Left lobe of liver (tissue), 2 donors: ENCODE data around the gene SERPINB2. TPM values are rescaled to one million over a fixed set of nuclear protein-coding genes. Genes with fewer than 3 reads are reported as not detected.

Experiments
- ATAC-seq: fragments of 200-7000 bp; cut with Tn5 transposase; one replicate; pipeline ENCODE4 v1.9.1; 2020; ENCODE audit warnings: mild to moderate bottlenecking, moderate library complexity
- DNase-seq: peaks from one replicate; pipeline ENCODE4 v3.0.0-alpha.2; 2020; ENCODE audit warnings: low spot score
- total RNA-seq: library from RNA; stranded (reverse); gene quantifications from one replicate; pipeline ENCODE4 v1.2.1, GENCODE V29; 2021
- donor health status: DM: no; HTN: no; CAD: no; lungs with moderate emphysema.
- donor health status: DM: no; HTN: yes; CAD: no.

SERPINB2 gene
- not detected for total RNA-seq

- ATAC-seq (no peak), DNase-seq (no peak)
These were observed at the start of gene SERPINB2 for GRCh38 chr18:63887424-63887823. Gene SERPINB2 (plus strand): TSS chr18:63887705. CDS start chr18:63891445, 3,740 bp downstream.

GRCh38 chr18:63843008-63843407 is 44.5 kb upstream of the SERPINB2 start:
- no peak for DNase-seq
- no peak for ATAC-seq

- DNase-seq (no peak), ATAC-seq (peak; percentile 72)
These were observed 43.3 kb upstream of the SERPINB2 start for GRCh38 chr18:63844254-63844653.

DNA sequence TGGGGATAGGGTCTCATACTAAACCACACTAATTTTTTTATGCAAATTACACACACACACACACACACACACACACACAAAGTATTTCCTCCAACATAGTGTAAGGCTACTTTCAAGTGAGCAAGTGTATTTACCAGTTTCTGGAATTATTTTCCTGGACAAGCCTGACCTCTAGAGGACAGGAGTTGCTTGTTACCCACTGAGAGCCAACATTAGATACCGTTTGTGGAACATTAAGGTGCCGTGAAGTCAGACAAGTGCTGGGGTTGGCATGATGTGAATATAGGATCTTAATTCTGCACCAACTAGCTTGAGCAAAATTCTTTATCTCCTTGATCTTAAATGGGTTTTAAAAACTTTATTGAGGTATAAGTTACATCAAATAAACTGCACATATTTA is 39.3 kb upstream of the SERPINB2 start:
- ATAC-seq (peak; percentile 88), DNase-seq (no peak)

DNA sequence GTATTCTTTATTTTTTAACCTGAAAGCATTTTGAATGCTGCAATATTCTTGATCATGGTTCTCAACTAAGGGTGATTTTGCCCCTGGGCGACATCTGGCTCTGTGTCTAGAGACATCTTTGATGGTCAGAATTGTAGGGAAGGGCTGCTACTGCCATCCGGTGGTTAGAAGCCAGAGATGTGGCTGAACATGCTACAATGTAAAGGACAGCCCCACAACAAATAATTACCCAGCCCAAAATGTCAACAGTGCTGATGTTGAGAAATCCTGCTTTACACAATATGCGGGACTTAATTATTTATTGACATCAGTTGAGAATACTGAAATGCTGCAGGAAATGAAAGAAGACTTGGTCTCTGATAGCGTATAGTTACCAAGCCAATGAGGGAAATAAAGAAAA is 37.5 kb upstream of the SERPINB2 start:
- peak; percentile 88 for ATAC-seq
- DNase-seq: no peak

DNA sequence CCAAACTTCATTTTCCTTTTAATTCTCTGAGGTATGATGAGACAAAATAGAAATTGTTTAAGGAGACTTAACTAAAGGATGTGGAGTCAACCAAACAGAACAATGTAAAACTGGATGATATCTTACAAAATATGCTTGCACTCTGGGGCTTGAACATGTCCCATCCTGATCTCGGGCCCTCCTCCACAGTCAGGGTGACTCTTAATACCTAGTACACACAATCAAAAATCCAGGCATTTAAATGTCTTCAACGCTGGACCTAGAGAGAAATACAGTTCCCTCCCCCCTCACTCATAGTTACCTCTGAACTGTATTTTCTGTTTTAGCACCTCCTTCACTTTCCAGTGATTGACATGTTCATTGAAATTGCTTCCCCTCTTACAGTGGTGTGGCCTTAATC is 36.9 kb upstream of the SERPINB2 start:
- ATAC-seq: no peak
- DNase-seq: no peak

GRCh38 chr18:63858456-63858855 is 29.0 kb upstream of the SERPINB2 start:
- no peak for ATAC-seq
- no peak for DNase-seq

GRCh38 chr18:63859781-63860475 is 27.6 kb upstream of the SERPINB2 start:
- ATAC-seq (no peak), DNase-seq (no peak)

GRCh38 chr18:63860531-63860930 is 27.0 kb upstream of the SERPINB2 start:
- ATAC-seq (no peak), DNase-seq (no peak)

- DNase-seq (no peak), ATAC-seq (no peak)
These were observed 20.0 kb upstream of the SERPINB2 start for GRCh38 chr18:63867368-63868125.

- ATAC-seq (no peak), DNase-seq (no peak)
These were observed 19.0 kb upstream of the SERPINB2 start for GRCh38 chr18:63868546-63868945.

GRCh38 chr18:63869374-63869773 is 18.1 kb upstream of the SERPINB2 start:
- ATAC-seq (no peak), DNase-seq (no peak)

GRCh38 chr18:63869851-63870250 is 17.7 kb upstream of the SERPINB2 start:
- no peak for ATAC-seq
- no peak for DNase-seq

DNA sequence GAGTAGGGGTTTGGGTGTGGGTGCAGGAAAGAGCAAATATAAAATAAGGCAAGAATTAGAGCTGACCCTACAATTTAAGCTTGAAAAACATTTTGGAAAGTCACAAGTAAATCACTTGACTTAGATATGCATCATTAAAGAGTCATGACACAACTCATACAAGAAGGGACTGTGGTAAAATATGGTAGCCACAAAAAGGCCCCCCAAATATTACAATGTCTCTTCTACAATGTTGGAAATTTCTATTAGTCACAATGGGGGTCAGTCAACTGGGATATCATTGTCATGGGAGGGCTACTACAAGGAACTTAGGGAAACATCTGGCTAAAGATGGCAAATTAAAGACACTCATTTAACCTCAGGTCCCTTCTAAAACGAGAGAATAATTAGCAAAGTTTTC is 15.7 kb upstream of the SERPINB2 start:
- no peak for ATAC-seq
- no peak for DNase-seq

- ATAC-seq (no peak), DNase-seq (no peak)
These were observed 14.9 kb upstream of the SERPINB2 start for GRCh38 chr18:63872586-63872985.

DNA sequence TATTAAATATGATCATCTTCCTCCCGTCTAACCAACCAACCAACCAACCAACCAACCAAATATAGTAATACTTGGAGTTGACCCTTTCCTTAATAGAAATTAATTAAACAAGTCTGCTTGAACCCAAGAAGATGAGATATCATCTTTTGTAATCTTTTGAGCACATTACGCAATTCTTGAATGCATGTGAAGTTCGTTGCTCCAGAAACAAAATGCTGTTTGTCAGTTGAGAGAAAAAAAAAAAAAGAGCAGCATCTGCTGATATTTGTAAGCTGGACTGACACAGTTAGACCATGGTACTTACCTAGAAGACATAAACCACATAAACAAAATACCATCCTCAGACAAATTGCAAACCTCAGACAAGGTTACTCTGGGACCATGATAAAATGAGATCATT is 9.2 kb upstream of the SERPINB2 start:
- ATAC-seq: no peak
- DNase-seq: no peak

DNA sequence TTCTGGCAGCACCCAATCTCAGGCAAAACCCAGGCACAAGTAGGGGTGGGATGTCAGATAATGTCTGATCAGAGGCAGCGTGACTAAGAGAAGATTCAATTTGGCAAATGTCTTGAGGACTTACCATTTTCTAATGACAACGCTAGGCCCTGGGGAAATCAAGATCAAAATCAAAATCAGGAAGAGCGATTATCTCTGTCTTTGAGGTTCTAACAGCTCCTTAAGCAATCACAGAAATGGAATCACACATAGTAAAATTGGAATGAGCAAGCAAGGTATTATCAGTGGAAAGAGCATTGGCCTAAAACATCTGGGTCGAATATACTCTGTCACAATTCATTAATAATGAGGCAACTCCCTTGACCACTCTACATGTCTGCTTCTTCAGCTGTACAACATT is 8.6 kb upstream of the SERPINB2 start:
- ATAC-seq: no peak
- DNase-seq: no peak

DNA sequence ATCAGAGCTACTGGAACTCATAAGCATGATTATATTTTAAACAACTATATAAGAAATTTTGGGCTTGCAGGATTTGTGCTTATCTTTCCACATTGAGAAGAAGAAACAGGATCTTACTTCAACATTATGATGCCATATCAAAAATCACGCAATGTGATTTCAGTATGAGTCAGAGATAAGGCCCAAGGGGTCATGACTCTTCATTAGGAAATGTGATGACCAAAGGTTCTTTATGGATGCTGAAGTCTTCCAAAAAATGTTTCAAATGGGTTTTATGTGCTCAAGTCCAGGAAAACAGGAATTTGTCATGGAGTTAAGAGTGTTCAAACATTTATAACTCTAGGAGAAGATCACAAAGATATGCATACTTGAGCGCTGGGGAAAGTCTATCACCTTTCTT is 7.8 kb upstream of the SERPINB2 start:
- ATAC-seq (no peak), DNase-seq (no peak)

DNA sequence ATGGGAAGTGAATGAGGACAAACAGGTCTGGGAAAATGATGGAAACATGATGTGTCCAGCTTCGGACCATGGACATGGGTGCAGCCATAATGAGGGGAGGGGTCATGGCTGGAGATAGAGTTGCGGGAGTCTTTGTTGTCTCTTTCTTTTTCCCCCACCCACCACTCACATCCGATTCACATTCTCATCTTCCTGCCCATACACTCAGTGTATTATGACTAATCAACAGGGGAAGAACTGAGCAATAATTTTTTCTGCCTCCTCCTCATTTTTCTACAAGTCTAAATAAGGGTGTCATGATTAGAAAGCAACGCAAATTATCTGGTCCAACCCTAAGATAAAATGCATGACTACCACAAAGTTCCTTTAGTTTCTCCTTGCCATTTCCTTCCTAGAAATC is 5.7 kb upstream of the SERPINB2 start:
- ATAC-seq: no peak
- DNase-seq: no peak

GRCh38 chr18:63882333-63883141 is 5.0 kb upstream of the SERPINB2 start:
- no peak for ATAC-seq

GRCh38 chr18:63883617-63884016 is 3.9 kb upstream of the SERPINB2 start:
- no peak for DNase-seq
- ATAC-seq: no peak

More at GRCh38 chr18:63882333-63883141, 5.0 kb upstream of the SERPINB2 start:
- DNase-seq: no peak
